Measurements from ENCODE around the gene FPR3. TPM values are rescaled to one million over a fixed set of nuclear protein-coding genes. Genes with fewer than 3 reads are reported as not detected.

Gene FPR3
- total and polyA plus RNA-seq, 10 of the 15 experiments (the other 5 are each of a cell fraction or from before 2014, with no cell fraction given), result not detected

- H4K20me1 ChIP-seq (ENCODE audit: control insufficient read depth, insufficient read depth), result no peaks in the 10 kb centered on the region
- TF ChIP-seq MYB (IDR thresholded peaks at IDR 0.05; ENCODE audit: borderline replicate concordance, low read depth, low read length) (no peak), POLR2AphosphoS2 (IDR thresholded peaks at IDR 0.05; ENCODE audit: low read depth, low read length) (no peak), RB1 (IDR thresholded peaks at IDR 0.05; ENCODE audit: borderline replicate concordance) (no peak), CREB1 (IDR thresholded peaks at IDR 0.05; ENCODE audit: low read depth) (no peak), CBFB (IDR thresholded peaks at IDR 0.05; ENCODE audit: low read depth) (no peak), HDAC2 (IDR thresholded peaks at IDR 0.05) (no peak), FOXM1 (IDR thresholded peaks at IDR 0.05; ENCODE audit: low read depth, low read length) (no peak), RFX5 (IDR thresholded peaks at IDR 0.05; ENCODE audit: low read depth, low read length) (no peak), BHLHE40 (IDR thresholded peaks at IDR 0.05; ENCODE audit: borderline replicate concordance in 1 of 2, low read depth in 2 of 2, low read length in 1 of 2) (no peak)
- TF ChIP-seq, protein P1, sequence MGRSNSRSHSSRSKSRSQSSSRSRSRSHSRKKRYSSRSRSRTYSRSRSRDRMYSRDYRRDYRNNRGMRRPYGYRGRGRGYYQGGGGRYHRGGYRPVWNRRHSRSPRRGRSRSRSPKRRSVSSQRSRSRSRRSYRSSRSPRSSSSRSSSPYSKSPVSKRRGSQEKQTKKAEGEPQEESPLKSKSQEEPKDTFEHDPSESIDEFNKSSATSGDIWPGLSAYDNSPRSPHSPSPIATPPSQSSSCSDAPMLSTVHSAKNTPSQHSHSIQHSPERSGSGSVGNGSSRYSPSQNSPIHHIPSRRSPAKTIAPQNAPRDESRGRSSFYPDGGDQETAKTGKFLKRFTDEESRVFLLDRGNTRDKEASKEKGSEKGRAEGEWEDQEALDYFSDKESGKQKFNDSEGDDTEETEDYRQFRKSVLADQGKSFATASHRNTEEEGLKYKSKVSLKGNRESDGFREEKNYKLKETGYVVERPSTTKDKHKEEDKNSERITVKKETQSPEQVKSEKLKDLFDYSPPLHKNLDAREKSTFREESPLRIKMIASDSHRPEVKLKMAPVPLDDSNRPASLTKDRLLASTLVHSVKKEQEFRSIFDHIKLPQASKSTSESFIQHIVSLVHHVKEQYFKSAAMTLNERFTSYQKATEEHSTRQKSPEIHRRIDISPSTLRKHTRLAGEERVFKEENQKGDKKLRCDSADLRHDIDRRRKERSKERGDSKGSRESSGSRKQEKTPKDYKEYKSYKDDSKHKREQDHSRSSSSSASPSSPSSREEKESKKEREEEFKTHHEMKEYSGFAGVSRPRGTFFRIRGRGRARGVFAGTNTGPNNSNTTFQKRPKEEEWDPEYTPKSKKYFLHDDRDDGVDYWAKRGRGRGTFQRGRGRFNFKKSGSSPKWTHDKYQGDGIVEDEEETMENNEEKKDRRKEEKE (IDR thresholded peaks at IDR 0.05), result no peak
- TF ChIP-seq, protein P2, sequence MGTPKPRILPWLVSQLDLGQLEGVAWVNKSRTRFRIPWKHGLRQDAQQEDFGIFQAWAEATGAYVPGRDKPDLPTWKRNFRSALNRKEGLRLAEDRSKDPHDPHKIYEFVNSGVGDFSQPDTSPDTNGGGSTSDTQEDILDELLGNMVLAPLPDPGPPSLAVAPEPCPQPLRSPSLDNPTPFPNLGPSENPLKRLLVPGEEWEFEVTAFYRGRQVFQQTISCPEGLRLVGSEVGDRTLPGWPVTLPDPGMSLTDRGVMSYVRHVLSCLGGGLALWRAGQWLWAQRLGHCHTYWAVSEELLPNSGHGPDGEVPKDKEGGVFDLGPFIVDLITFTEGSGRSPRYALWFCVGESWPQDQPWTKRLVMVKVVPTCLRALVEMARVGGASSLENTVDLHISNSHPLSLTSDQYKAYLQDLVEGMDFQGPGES (IDR thresholded peaks at IDR 0.05), result no peak
- TF ChIP-seq, protein P3, sequence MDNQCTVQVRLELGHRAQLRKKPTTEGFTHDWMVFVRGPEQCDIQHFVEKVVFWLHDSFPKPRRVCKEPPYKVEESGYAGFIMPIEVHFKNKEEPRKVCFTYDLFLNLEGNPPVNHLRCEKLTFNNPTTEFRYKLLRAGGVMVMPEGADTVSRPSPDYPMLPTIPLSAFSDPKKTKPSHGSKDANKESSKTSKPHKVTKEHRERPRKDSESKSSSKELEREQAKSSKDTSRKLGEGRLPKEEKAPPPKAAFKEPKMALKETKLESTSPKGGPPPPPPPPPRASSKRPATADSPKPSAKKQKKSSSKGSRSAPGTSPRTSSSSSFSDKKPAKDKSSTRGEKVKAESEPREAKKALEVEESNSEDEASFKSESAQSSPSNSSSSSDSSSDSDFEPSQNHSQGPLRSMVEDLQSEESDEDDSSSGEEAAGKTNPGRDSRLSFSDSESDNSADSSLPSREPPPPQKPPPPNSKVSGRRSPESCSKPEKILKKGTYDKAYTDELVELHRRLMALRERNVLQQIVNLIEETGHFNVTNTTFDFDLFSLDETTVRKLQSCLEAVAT (IDR thresholded peaks at IDR 0.05), result no peak
- H3K27ac ChIP-seq (ENCODE audit: control insufficient read depth, insufficient read depth), result no peak overlapping the region
- RAD21 ChIA-PET (ENCODE audit: unreplicated experiment), result no interaction called here
- POLR2A ChIA-PET, result no interaction called here
- no peaks in the 10 kb centered on the region for H3K27me3 ChIP-seq (replicated peaks in 1 of 2; ENCODE audit: control insufficient read depth in 2 of 2, insufficient read depth in 2 of 2, low read length in 1 of 2)
- H3K9me3 ChIP-seq (replicated peaks; ENCODE audit: control insufficient read depth, insufficient read depth, low read length), result peaks cover 3% of the 10 kb centered on the region; the same call in 2 of the 3 replicates
- H2AFZ ChIP-seq (ENCODE audit: control insufficient read depth, low read depth, low read length), result no peak overlapping the region
- 32% methylated on average over 3 of the region's 3 CpGs for WGBS (ENCODE audit: insufficient coverage, insufficient replicate concordance, low lambda C conversion rate, missing lambda C conversion rate)
- FAIRE-seq (no peak), DNase-seq (ENCODE audit: low read depth, low spot score) (no peak), ATAC-seq (no peak)
- no peak overlapping the region for H3K9ac ChIP-seq (ENCODE audit: control insufficient read depth, insufficient read depth, low read length)
- intact Hi-C loops (cut with micrococcal nuclease; ENCODE audit: unreplicated experiment), result no loop called here
- no TSS peak for BruUV-seq (replicated peaks)
- no peaks in the 10 kb centered on the region for H3K79me2 ChIP-seq (ENCODE audit: control insufficient read depth, insufficient read depth, low read length)
- no peak overlapping the region for H3K4me3 ChIP-seq
- SMC1A ChIA-PET (ENCODE audit: uncharacterized antibody, unreplicated experiment), result no interaction called here
- H3K4me2 ChIP-seq (ENCODE audit: control insufficient read depth, insufficient read depth), result no peak overlapping the region
- H3K4me1 ChIP-seq (ENCODE audit: control insufficient read depth, insufficient read depth, low read length), result no peaks in the 10 kb centered on the region
- H3K36me3 ChIP-seq (ENCODE audit: control insufficient read depth in 2 of 2, insufficient read depth in 2 of 2, low read length in 1 of 2), result no peaks in the 10 kb centered on the region
- CTCF ChIA-PET, result no interaction called here
- in situ Hi-C loops (cut with MboI), result no loop called here
Observed at GRCh38 chr19:51821456-51821855, 26.5 kb downstream of the FPR3 start.
